A549 (cell line): ENCODE results near the gene RAP2B. TPM values are rescaled to one million over a fixed set of nuclear protein-coding genes. Genes with fewer than 3 reads are reported as not detected.

Experiments
- ATAC-seq, 2 experiments: fragments of 200-7000 bp in 1 of 2; fragments of >200 bp in 1 of 2; cut with Nextera tagmentation in 1 of 2; cut with Tn5 transposase in 1 of 2; 3 replicates each; pipeline versions ENCODE4 v1.8.0 to v1.9.1; 2018 to 2020; ENCODE audit warnings: mild to moderate bottlenecking in 1 of 2, moderate library complexity in 1 of 2
- CTCF ChIA-PET: fragments of 300-600 bp; sonication (Branson Sonifier 250); formaldehyde crosslinking; extraction: SDS; loops from one replicate; lab custom pipeline; 2021; ENCODE audit warnings: antibody characterized with exemption, inconsistent platforms; lab: Yijun Ruan, JAX
- POLR2A ChIA-PET: fragments of 350-600 bp; formaldehyde crosslinking; extraction: SDS; loops from one replicate; lab custom pipeline; 2021; ENCODE audit warnings: antibody characterized with exemption, inconsistent platforms; lab: Yijun Ruan, JAX
- DNase-seq, 2 experiments: peaks; one replicate each; pipeline versions ENCODE4 v3.0.0 to v3.0.0-alpha.2; 2011 to 2016; ENCODE audit warnings: low read depth in 1 of 2, low spot score in 1 of 2
- FAIRE-seq: peaks from 2 replicates; lab custom pipeline; 2011; peaks lifted over from hg19 to GRCh38; lab: Jason Lieb, UNC
- H3K27ac ChIP-seq, 2 experiments: fragments of >200 bp; sonication (Bioruptor Twin); formaldehyde crosslinking; 3 replicates each; pipeline ENCODE4 v1.5.1; 2016 to 2017
- H3K4me1 ChIP-seq: fragments of >200 bp; sonication (Bioruptor Twin); formaldehyde crosslinking; 3 replicates; pipeline ENCODE4 v1.6.1; 2016
- H3K4me2 ChIP-seq: fragments of >200 bp; sonication (Bioruptor Twin); formaldehyde crosslinking; 3 replicates; pipeline ENCODE4 v1.6.1; 2016
- H3K4me3 ChIP-seq: fragments of >200 bp; sonication (Bioruptor Twin); formaldehyde crosslinking; 3 replicates; pipeline ENCODE4 v1.5.1; 2016
- H3K9me3 ChIP-seq: fragments of >200 bp; sonication (Bioruptor Twin); formaldehyde crosslinking; 3 replicates; pipeline ENCODE4 v1.6.1; 2016
- CEBPB ChIP-seq, 2 experiments: fragments of >200 bp in 1 of 2; sonication (Bioruptor Twin) in 1 of 2; formaldehyde crosslinking in 1 of 2; IDR thresholded peaks; 2 replicates each; pipeline ENCODE4 v1.6.1; 2012 to 2016
- FOSL2 ChIP-seq, 2 experiments: fragments of 450-650 bp in 1 of 2; fragments of >200 bp in 1 of 2; sonication (Bioruptor Twin) in 1 of 2; formaldehyde crosslinking; IDR thresholded peaks; 2 replicates each; pipeline versions ENCODE4 v1.5.0 to v1.6.1; 2016 to 2020; ENCODE audit warnings: mild to moderate bottlenecking in 1 of 2, moderate library complexity in 1 of 2
- HDAC2 ChIP-seq: fragments of 200-600 bp; sonication (generic); IDR thresholded peaks from 2 replicates; pipeline ENCODE4 v1.6.1; 2016
- HOXA7 ChIP-seq: fragments of 250-450 bp; sonication (Bioruptor Pico); IDR thresholded peaks from 2 replicates; pipeline ENCODE4 v1.5.0; 2020; ENCODE audit warnings: mild to moderate bottlenecking, moderate library complexity
- HOXB13 ChIP-seq: fragments of 250-450 bp; sonication (Bioruptor Pico); IDR thresholded peaks from 2 replicates; pipeline ENCODE4 v1.5.0; 2020; ENCODE audit warnings: low read depth, mild to moderate bottlenecking, moderate library complexity
- HOXB5 ChIP-seq: fragments of 250-450 bp; sonication (Bioruptor Pico); IDR thresholded peaks from 2 replicates; pipeline ENCODE4 v1.5.0; 2020; ENCODE audit warnings: mild to moderate bottlenecking, moderate library complexity
- JUNB ChIP-seq: fragments of >200 bp; sonication (Bioruptor Twin); formaldehyde crosslinking; IDR thresholded peaks from 2 replicates; pipeline ENCODE4 v1.6.1; 2016
- KDM1A ChIP-seq: fragments of 200-600 bp; sonication (generic); IDR thresholded peaks from 2 replicates; pipeline ENCODE4 v1.6.1; 2016; ENCODE audit warnings: low read depth, mild to moderate bottlenecking
- MAFK ChIP-seq: fragments of 450-650 bp; IDR thresholded peaks from 2 replicates; pipeline ENCODE4 v1.6.1; 2014; ENCODE audit not compliant: partially characterized antibody
- NFE2L2 ChIP-seq: fragments of 150-350 bp; conservative IDR thresholded peaks from 2 replicates; pipeline ENCODE4 v1.6.1; 2014; ENCODE audit warnings: low read length
- NPAS2 ChIP-seq: fragments of 250-450 bp; sonication (Bioruptor Pico); IDR thresholded peaks from 2 replicates; pipeline ENCODE4 v1.8.0; 2022; ENCODE audit warnings: mild to moderate bottlenecking, moderate library complexity, borderline replicate concordance
- REST ChIP-seq: fragments of 200-600 bp; sonication (generic); IDR thresholded peaks from 2 replicates; pipeline ENCODE4 v1.6.1; 2016; ENCODE audit warnings: antibody characterized with exemption, mild to moderate bottlenecking, moderate library complexity
- RNF2 ChIP-seq: fragments of 200-600 bp; sonication (generic); IDR thresholded peaks from 2 replicates; pipeline ENCODE4 v1.6.1; 2016; ENCODE audit warnings: low read depth, mild to moderate bottlenecking, antibody characterized with exemption, moderate library complexity, borderline replicate concordance
- SMC3 ChIP-seq: fragments of >200 bp; sonication (Bioruptor Twin); formaldehyde crosslinking; IDR thresholded peaks from 3 replicates; pipeline ENCODE4 v1.6.1; 2018; ENCODE audit warnings: inconsistent platforms
- WGBS: methylation state at CpG from one replicate; pipeline ENCODE4 v1.1.6; 2017; ENCODE audit errors: missing lambda C conversion rate; 5-methylcytosine and 5-hydroxymethylcytosine counted together
- polyA plus RNA-seq, 4 experiments: library from polyadenylated mRNA; depleted of rRNA in 3 of 4; stranded (reverse); fragments of >200 nt; fragmentation: RNase III in 1 of 4; extraction: RNeasy Plus Mini Kit Qiagen cat#74134 plus additional on column Dnase treatment in 1 of 4; gene quantifications; 2 replicates in 3 of 4; 3 replicates in 1 of 4; pipeline ENCODE4 v1.2.3, GENCODE V29; 2011 to 2017
- TF ChIP-seq, protein P1 (sequence below): fragments of 250-450 bp; sonication (Bioruptor Pico); IDR thresholded peaks from 2 replicates; pipeline ENCODE4 v1.5.0; 2020; ENCODE audit warnings: low read depth, mild to moderate bottlenecking, moderate library complexity
- TF ChIP-seq, protein P2 (sequence below): fragments of 250-450 bp; sonication (Bioruptor Pico); IDR thresholded peaks from 2 replicates; pipeline ENCODE4 v1.5.0; 2021; ENCODE audit warnings: mild to moderate bottlenecking, moderate library complexity, borderline replicate concordance

The RAP2B gene
- polyA plus RNA-seq, 2 of the 4 experiments (the other 2 are of a cell fraction): 5.6 to 6.7 TPM

DNA sequence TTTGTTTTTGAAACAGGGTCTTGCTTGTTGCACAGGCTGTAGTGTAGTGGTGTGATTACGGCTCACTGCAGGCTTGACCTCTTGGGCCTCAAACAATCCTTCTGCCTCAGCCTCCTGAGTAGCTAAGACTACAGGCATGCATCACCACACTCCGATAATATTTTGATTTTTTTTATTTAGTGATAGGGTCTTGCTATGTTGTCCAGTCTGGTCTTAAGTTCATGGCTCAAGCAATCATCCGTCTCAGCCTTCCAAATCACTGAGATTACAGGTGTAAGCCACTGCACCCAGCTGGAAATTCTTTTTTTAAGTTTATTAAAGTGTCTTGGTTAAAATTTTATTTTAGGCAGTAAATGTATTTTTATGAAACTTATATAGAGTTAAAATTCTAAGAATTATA, 32.2 kb upstream of the RAP2B start:
- Histone ChIP-seq H3K4me1 (peaks cover 20% of the 10 kb centered on the region), H3K4me2 (peak overlapping the region; percentile 72), H3K9me3 (no peaks in the 10 kb centered on the region), H3K27ac (peak overlapping the region; percentile 46 to 57), H3K4me3 (no peak overlapping the region)
- TF ChIP-seq HOXA7 (no peak), NFE2L2 (no peak), MAFK (no peak), CEBPB (IDR thresholded peaks at IDR 0.05) (no peak), RNF2 (no peak), HOXB13 (CRISPR knock-in tag) (no peak), NPAS2 (no peak), KDM1A (no peak), HDAC2 (no peak), SMC3 (no peak), JUNB (no peak)
- TF ChIP-seq, protein P1, sequence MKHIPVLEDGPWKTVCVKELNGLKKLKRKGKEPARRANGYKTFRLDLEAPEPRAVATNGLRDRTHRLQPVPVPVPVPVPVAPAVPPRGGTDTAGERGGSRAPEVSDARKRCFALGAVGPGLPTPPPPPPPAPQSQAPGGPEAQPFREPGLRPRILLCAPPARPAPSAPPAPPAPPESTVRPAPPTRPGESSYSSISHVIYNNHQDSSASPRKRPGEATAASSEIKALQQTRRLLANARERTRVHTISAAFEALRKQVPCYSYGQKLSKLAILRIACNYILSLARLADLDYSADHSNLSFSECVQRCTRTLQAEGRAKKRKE: no peak
- TF ChIP-seq, protein P2, sequence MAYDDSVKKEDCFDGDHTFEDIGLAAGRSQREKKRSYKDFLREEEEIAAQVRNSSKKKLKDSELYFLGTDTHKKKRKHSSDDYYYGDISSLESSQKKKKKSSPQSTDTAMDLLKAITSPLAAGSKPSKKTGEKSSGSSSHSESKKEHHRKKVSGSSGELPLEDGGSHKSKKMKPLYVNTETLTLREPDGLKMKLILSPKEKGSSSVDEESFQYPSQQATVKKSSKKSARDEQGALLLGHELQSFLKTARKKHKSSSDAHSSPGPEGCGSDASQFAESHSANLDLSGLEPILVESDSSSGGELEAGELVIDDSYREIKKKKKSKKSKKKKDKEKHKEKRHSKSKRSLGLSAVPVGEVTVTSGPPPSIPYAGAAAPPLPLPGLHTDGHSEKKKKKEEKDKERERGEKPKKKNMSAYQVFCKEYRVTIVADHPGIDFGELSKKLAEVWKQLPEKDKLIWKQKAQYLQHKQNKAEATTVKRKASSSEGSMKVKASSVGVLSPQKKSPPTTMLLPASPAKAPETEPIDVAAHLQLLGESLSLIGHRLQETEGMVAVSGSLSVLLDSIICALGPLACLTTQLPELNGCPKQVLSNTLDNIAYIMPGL: no peak
- CTCF ChIA-PET: interaction anchor here (0.9 to 1.5 kb wide), 2 partner anchors 12 to 87 kb away, joined by 3 to 7 read pairs; no protein-coding TSS in a partner anchor
- 98% methylated on average over 3 of the region's 3 CpGs for WGBS
- ATAC-seq: no peak
- POLR2A ChIA-PET: interaction anchor here (2.0 kb wide), 1 partner anchor 31 kb away, joined by 15 read pairs; no protein-coding TSS in a partner anchor
- FAIRE-seq: no peak
- DNase-seq: no peak

DNA sequence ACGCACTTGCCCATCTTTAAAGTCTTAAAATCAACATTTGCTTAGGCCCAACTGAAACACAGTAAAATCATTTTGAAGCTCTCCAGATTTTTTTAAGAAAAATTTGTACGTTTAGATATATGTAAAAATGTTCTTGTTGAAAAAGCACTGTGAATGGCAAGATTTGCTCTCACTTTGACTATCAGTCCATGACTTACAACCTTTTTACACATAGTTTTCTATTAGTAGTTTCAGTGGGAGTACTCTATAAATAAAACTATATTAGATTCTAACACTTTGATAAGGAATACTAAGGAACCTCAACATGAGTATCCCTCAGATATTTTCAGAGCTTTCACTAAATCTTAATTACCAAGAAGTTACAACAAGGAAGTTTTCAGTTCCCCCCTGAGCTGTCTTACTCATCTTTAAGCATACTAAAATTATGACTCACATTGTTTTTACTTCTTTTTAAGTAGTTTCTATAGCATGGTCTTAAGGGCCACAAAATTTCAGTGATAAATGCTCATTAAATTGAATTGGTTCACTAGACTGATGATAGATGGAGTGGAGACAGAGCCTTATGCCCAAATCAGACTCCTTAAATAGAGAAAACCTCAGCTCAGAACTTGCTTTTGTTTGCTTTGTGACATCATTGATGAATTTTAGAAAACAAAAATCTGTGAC, 31.6 kb upstream of the RAP2B start:
- ChIA-PET CTCF (interaction anchor here (0.9 to 1.5 kb wide), 2 partner anchors 11 to 88 kb away, joined by 3 to 7 read pairs; no protein-coding TSS in a partner anchor), POLR2A (interaction anchor here (0.7 to 2.0 kb wide), 2 partner anchors 30 to 127 kb away, joined by 3 to 15 read pairs; no protein-coding TSS in a partner anchor)
- ATAC-seq (peak; percentile 83 to 84), FAIRE-seq (no peak), DNase-seq (peak; percentile 33 to 43)
- 60% methylated on average over 2 of the region's 2 CpGs for WGBS
- TF ChIP-seq CEBPB (IDR thresholded peaks at IDR 0.05) (no peak), REST (no peak), JUNB (peak; percentile 73), FOSL2 (IDR thresholded peaks at IDR 0.05) (peak; percentile 66), FOSL2 (CRISPR knock-in tag; IDR thresholded peaks at IDR 0.05) (peak; percentile 89), HOXB5 (no peak), NPAS2 (no peak)
- peaks cover 20% of the 10 kb centered on the region for H3K4me1 ChIP-seq
- peak overlapping the region; percentile 57 to 75 for H3K27ac ChIP-seq
- H3K4me2 ChIP-seq: peak overlapping the region; percentile 72
- no peak overlapping the region for H3K4me3 ChIP-seq
- no peaks in the 10 kb centered on the region for H3K9me3 ChIP-seq
